ENCODE results near the gene CHPF.
A peak's percentile ranks its signal among the peaks of the same experiment; 100 is the strongest.

Gene CHPF

DNA sequence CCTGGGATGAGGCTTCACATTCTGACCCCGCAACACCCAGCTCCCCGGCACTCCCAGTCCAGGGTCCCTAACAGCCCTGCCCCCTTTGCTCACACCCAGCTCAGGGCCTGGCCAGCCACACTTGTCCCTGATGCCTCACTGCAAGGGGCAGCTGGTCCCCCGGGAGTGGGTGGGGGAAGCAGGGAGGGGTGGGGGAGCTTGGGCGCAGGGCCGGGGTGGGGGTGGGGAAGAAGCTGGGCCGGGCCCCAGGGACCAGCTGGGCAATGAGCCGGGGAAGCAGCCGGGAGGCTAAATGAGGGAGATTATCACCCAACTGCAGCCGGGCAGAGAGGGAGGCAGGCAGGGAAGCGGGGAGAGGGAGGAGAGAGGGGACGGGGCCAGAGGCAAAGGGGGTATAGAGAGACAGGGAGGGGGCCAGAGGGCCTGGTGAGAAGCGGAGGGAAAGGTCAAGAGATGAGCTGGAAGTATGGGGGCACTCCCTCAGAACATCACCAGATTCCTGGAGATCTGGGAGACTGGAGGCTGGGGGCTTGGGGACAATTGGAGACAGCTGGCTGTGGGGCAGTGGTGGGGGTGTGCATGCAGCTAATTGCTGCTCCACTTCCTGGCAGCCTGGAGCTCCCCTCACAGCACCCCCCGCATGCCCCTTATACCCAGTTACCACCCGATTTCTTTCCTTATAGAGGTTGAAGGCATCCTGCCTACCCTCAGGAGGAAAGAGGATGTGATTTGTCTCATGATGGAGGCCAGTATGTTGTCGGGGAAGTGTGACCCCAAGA lies 31.9 kb downstream of the CHPF start:
- peak; percentile 76 for DNase-seq

DNA sequence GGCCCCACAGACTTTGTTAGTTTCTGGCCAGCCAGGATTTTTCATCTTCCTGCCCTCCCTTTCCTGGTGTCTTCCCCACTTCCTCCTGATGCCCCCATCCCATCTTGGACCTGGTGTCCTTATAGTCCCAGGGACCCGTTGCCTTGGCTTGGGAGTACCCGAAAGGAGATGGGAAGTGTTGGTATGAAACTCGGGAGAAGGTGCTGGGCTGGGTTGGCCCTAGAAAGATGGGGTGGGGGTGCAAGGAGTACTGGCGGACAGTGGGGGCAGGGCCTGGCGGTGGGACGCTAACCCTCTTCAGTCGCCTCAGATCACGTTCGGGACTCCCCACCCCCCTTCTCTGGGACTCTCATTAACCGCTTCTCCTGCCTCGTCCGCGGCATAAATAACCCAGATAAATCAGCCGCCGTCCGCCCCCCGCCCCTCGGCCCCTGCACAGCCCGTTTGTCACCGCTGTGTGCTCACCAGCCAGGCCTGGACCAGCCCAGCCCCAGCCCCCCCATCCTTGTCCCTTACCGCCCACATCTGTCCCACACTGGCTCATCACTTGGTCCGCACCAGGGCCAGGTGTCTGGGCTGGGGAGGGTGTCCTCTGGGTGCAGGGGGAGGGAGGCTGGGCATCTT lies 33.0 kb downstream of the CHPF start:
- peak; percentile 65 for DNase-seq

DNA sequence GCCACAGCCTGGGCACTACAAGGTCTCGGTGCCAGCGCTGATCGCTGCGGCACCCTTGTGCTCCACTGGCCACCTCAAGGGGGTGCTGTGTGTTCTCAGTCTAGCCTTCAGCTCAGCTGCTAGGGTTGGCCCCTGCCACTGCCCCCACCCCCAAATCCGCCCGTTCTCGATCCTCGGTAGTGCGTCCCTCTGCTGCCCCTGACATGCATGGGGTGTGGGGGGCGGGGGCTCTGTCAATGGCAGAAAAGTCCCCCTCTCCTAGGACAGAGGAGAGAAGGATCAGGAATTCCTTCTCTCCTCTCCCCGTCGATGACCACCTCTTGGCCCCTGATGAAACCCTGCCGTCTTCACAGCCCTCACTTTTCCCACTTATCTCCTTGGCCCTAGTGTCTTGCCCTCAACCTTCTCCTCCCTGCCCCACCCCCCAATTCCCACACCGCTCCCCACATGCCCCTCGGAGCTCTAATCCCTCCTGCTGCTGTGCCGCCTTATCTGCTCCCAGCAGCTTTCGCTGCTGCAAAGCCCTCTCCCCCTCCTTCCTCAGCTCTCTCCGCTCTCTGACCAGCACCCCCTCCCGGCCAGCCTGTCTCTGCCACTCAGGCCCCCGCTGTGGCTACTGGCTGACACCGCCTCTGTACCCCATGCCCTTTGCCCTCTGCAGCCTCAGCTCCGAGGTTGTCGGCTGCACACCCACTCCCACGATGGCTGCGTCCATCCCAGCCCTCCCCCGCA lies 33.7 kb downstream of the CHPF start:
- peak; percentile 87 for DNase-seq

DNA sequence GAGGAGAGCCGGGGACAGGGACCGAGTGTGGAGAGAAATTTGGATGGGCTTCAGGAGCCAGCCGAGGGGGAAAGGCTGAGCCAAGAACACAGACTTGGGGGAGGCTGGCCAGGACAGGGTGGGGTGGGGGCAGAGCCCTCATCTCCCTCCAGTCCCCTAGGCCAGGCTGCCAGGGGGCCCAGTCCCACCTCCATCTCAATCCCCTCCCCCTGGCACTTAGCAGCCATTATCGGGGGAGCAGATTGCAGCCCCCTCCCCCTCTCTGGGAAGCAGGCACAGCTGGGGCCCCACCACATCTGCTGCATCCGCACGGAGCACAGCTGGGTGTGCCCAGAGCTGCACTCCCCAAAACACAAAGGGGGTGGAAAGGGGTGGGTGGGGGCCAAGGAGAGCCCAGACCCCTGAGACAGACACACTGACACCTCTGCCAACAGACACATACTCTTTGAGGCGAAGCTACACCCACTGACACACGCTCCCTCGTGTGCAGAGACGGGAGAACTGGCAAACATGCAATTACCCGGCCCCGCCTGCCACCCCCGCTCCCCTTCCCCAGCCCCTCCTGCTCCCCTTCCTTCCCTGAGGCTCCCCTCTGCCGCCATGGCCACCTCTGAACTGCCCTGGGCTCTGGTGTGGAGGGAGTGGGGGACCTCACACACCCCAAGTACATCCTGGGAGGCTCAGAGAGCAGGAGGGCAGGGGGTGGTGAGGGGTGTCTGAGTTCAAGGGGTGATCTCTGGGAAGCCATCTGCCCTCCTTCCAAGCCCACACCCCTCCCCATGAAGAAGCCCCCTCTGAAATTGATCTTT lies 34.4 kb downstream of the CHPF start:
- peak; percentile 66 for DNase-seq

DNA sequence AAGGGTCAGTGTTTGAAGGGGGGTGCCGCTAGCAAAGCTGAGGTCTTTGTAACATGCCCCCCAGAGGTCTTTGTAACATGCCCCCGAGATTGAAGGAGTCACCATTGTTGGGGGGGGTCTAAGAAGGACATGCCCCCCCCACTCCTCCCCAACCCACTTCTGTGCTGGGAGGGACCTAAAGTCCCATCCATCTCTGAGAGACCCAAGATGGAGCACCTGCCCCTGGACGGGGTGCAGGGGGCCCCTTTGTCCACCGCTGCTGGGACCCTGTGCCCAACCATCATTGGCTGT lies 35.2 kb downstream of the CHPF start:
- no peak for DNase-seq

DNA sequence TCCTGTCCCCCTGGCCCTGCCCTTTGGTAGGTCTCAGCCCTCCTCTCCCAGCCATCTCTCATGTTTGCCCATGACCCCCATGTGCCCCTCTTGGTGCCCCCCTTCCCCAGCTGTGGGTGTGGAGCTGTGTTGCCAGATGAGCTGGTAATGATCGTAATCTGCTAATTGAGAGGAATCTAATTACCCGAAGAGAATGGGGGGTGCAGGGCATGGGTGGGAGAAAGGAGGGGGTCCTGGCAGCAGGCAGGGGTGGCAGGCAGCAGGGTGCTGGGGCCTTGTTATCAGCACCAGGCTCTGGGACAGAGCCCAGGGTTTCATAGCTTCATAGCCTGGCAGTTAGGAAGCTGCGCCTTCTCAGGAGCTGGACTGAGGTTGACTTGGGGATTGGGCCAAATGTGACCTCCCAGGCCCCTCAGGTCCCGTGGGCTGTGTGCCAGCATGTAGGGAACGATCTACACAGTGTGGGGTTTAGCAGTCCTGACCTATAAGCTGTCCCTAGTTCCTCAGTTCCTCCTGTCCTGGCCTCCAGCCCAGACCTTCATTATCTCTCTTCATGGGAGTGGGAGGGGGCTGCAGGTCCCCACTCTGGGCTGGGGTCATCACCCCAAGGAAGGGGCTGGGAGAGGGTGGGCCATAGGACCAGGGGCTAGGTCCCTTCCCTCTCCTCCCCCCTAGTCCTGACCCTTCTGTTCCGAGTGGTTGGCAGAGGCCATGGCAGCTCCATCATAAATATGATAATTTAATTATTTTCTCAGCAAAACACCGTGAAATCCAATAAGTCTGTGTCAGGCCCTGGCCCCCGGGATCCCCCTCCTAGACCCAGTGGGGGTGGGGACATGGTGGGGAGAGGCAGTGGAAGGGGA lies 35.8 kb downstream of the CHPF start:
- DNase-seq, result no peak

DNA sequence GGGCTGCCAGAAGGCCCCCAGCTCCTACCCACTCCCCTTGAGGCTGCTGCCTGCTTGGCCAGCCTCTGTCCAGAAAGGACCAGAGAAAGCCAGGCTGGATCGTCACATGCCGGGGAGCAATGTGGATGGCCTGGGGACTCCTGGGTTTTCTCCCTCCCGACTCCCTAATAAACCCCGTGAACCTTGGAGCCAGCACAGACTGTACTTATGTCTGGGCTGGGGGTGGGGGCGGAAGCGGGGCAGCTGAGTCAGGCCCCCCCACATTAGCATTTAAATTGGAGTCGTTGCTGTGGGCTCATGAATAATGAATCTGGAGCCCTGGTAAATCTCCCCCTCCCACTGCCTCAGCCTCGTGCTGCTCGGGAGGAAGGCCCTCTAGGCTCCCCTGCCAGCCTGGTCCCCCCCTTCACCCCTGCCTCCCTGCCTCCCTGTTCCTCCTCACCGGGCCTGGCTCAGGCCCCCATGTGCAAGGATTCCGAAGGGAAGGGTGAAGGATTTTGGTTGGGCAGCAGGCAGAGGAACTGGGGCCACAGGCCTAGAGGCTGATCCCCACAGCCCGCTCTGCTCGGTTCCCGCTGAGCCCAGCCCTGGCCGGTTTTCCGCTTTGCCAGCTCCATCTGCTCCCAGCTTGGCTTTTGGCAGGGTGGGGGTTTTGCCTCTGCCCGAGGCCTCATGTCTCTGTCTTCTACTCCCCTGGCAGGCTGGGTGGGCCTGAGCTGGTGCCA lies 36.6 kb downstream of the CHPF start:
- DNase-seq, result peak; percentile 73

DNA sequence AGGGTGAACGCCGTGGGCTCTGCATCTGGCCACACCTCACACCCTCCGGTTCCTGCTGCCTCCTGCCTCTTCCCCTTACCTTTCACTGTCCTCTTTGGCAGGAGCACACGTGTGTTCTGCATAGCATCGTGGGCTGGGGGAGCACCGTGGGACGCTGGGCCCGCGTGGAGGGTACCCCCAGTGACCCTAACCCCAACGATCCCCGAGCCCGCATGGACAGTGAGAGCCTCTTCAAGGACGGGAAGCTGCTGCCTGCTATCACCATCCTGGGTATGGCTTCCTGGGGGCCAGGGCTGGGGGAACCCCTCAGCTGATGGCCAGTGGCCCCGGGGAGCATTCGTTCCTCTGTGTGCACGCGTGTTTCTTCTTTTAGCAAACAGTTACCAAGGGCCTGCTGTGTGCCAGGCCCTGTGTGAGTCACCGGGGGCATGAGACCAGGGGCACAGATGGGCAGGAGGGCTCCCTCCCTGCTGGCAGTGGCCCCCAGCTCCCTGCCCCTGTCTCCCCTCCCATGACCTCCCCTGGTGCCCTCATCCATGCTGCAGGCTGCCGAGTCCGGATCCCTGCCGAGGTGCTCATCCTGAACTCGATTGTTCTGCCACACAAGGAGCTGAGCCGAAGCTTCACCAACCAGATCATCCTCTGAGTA lies 37.3 kb downstream of the CHPF start:
- DNase-seq, result no peak

DNA sequence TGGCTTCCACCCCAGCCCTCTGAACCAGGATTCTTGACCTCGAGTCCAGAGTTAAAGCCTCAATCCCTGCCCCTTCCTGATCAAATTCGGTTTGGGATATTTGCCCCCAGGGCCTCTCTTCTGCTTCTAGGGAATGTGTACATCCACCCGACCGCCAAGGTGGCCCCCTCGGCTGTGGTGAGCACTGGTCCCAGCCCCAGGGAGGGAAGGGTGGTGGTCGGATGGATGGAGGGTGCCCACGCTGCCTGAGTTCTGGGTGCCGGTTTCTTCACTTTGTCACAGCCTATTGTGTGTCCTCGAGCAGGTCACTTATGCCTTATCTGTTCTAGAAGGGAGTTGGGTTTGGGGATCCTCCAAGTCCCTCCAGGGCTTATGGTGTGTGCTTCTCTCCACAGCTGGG lies 38.0 kb downstream of the CHPF start:
- no peak for DNase-seq

DNA sequence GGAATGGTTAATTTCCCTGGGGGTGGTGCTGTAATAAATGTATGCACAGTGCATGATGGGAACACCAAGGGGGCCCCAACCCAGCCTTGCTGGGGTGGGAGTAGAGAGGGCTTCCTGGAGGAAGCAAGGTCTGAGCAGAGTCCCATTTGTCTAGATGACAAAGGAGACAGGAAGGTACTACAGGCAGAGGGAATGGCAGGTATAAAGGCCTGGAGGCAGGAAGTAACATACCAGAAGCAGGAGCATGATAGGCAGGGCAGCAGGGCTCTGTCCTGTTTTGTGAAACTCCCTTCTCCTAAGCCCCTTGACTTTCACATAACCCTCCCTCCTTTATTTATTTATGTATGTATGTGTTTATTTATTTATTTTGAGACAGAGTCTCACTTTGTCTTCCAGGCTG lies 41.0 kb downstream of the CHPF start:
- no peak for DNase-seq

DNA sequence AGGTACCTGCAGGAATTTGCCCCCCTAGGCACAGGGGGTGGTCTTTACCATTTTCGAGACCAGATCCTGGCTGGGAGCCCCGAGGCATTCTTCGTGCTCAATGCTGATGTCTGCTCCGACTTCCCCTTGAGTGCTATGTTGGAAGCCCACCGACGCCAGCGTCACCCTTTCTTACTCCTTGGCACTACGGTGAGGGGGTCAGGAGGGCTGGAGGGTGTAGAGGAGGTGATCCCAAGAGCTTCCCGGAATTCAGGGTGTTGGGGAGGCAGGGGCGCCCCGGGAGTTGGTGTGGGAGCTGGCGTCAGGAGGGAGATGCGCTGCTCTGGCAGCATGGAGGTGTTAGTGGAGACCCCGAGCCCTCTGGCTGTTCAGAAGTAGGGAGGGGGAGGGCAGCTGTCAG lies 41.8 kb downstream of the CHPF start:
- no peak for DNase-seq

DNA sequence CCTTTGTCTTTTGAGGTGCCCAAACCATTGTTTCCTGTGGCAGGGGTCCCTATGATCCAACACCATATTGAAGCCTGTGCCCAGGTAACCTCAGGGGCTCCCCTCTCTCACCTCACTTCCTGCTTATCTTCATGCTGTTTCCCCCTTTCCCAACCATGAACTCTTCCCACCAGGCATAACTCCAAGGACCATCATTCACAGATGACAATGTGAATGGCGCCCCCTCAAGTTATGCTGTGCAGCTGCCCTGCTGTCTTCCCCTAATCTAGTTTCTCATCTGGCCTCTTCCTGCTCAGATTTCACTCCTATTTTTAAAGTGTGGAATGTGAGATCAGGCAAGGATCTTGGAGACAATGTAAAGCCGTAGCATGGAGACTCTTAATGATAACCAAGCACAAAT lies 43.5 kb downstream of the CHPF start:
- no peak for DNase-seq

DNA sequence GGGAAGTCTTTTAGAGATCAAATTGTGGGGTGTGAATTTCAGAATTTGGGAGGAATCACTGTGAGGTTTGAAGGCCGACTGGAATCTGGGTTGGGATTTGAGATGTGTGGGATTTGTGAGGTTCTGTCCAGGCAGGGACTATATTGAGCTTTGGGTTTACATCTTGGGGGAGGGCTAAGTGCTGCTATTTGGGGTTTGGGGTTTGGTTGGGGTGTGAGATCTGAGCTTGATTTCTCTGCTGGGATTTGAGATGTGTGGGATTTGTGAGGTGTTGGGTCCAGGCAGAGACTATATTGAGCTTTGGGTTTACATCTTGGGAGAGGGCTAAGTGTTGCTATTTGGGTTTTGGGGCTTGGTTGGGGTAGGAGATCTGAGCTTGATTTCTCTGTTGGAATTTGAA lies 44.1 kb downstream of the CHPF start:
- no peak for DNase-seq

DNA sequence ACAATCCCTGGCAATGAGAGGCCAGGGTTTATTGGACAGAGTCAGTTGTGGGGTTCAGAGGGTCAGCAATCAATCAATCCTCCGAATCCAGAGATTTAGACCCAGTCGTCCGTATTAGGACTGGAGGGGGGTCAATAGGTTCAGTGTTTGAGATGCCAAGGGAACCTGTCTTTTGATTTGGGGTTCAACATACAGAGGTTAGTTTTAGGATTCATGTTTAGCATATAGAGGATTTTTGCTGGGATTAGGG lies 44.6 kb downstream of the CHPF start:
- no peak for DNase-seq

DNA sequence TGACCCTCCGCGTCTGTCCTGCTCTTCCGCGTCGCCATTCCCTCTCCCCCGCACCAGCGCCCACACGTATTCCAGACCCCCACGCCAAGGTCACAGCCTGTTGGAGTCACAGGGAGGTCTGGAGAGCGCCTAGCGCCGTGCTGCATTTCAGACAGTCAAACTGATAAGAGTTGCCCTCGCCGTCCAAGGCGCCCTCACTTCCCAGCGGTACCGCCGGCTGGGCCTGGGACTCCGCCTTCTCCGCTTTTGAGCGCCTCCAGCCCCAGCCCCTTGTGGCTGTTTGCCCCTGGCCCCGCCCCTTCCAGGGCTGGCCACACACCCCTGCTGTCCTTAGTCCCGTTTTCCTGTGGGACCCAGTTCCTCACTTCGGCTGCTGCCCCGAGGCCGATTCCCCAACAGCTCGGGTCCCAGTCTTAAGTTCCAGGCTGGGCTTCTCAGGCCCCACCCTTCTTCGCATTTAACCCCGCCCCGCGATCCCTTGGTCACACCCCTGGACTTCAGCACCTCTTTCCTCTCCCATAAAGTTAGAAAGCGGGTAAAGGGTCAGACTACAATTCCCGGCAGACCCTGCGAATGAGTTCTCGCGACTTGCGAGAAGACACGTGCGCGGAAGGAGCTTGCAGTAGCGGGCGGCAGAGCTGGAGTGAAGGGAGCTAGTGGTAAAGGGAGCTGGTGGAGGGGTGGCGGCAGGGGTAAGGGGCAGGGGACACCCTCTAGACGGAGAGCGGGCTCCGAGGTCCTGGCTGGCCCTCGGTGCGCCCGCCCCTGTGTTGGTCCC lies 45.1 kb downstream of the CHPF start, which contains the start of gene GMPPA:
Gene GMPPA (plus strand): TSS at position 612 of the 778 bp plus-strand sequence. CDS start 1,085 bp downstream, outside the sequence.
- DNase-seq, result peak; percentile 99

DNA sequence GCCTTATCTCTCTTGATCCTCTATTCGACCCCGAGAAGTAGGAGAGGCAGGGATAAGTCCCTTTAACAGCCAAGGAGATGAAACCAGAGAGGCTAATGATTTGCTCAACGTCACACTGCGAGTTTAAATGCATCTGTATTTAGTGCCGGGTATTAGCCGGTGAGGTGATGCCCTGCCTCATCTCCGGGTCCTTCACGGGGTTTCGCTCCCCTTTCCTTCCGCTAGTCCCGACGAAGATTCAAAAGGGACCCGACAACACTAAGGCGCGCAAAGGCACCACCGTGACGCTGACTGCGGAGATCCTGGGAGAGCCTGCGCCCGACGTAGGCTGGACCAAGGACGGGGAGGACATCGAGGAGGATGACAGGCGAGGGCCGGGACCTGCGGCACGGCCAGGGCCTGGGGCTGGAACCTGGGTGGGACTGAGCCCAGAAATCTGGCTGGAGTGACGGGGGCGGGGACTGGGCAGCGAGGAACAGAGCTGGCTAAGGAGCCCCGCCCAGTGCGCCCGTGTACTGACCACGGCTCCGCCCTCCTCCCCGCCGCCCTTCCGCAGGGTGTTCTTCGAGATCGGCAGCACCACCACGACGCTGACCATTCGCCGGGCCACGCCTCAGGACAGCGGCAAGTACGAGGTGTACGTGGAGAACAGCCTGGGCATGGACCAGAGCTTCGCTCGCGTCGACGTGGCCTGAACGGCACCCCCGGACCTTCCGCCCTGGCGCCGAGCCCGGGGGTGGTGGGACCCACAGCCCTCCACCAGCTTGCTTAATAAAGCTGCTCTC lies 45.9 kb downstream of the CHPF start:
- peak; percentile 66 for DNase-seq

DNA sequence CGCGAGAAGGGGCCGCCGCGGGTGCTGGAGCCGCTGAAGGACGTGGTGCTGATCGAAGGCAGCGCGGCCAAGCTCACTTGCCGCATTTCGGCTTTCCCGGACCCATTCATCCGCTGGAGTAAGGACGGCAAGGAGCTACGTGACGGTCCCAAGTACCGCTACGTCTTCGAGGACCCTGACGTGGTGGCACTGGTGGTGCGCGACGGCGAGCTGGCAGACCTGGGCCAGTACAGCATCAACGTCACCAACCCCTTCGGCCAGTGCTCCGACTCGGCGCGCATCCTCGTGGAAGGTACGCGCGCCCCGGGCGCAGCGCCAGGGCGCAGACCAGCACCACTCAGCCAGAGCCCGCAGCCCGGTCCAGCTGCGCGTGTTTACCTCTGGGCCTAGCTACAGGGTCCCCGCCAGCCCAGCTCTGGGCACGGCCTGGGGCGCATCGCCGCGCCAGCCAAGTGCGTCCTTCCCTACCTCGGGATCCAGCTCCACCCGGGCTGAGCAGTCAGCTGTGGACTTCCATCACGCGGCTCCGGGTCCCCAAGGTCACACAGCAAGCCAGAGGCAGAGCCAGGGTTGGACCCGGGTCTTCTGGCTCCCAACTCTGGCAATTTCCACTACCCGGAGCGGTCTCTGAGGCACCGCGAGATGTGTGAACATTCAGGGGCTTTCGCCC lies 46.6 kb downstream of the CHPF start:
- peak; percentile 56 for DNase-seq

DNA sequence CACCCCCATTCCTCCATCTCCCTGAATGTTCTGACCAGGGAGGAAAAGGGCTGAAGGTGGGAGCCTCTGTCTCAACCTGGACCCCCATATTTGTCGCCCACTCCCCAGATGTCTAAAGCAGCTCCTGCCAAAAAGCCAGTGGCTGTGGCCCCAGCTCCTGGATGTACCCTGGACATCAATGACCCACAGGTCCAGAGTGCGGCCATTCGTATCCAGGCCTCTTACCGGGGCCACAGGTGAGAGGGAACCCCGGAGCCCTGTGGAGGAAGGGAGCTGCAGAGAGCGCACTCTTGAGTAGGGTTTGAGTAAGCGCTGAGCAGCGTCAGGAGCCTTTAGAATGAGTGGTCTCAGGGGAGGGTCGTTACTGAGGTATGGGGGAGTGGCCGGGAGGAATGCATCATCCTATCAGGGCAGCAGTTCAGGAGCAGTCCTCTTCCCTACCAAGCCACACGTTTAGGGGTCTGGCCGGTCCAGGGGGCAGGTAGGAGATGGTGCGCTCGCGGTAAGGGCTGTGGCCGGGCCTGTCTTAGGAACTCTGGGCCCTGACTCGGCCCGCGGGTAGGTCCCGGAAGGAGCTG lies 47.3 kb downstream of the CHPF start:
- peak; percentile 72 for DNase-seq

All from eye (tissue), 1 donor.